Measurements from ENCODE around the gene ACVR1C.

DNA sequence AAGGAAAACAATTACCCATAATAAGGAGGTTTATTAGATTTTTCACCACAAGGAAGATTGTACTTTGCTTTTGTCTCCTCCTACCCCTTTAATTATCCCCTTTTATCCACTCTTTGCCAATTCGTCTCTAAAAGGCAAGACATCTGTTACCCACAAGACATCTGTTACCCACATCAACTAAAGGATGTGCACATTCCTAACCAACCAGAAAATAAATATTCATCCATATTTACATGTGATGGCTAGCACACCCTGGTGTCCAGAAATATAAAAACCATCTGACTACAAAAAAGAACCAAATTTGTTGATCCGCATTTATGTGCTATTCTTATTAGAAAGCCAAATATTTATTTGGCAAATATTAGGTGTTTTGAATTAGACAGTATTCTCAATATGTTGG, 35.7 kb downstream of the ACVR1C start:
- TF ChIP-seq, protein P1, sequence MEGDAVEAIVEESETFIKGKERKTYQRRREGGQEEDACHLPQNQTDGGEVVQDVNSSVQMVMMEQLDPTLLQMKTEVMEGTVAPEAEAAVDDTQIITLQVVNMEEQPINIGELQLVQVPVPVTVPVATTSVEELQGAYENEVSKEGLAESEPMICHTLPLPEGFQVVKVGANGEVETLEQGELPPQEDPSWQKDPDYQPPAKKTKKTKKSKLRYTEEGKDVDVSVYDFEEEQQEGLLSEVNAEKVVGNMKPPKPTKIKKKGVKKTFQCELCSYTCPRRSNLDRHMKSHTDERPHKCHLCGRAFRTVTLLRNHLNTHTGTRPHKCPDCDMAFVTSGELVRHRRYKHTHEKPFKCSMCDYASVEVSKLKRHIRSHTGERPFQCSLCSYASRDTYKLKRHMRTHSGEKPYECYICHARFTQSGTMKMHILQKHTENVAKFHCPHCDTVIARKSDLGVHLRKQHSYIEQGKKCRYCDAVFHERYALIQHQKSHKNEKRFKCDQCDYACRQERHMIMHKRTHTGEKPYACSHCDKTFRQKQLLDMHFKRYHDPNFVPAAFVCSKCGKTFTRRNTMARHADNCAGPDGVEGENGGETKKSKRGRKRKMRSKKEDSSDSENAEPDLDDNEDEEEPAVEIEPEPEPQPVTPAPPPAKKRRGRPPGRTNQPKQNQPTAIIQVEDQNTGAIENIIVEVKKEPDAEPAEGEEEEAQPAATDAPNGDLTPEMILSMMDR (IDR thresholded peaks at IDR 0.05; ENCODE audit: poor library complexity), result peak; percentile 22
- no peak for TF ChIP-seq EZH2 (IDR thresholded peaks at IDR 0.05; ENCODE audit: borderline replicate concordance)
- no peak for TF ChIP-seq EZH2phosphoT487 (IDR thresholded peaks at IDR 0.05; ENCODE audit: low read depth, severe bottlenecking, unreplicated experiment)

Data from hepatocyte (in vitro differentiated cells).